Endothelial cell of umbilical vein (primary cell): ENCODE measurements around the gene MAMDC2. TPM values are rescaled to one million over a fixed set of nuclear protein-coding genes. Genes with fewer than 3 reads are reported as not detected.

Source experiments
- BruUV-seq: library from RNA; stranded (reverse); fragments of 400-500 nt; replicated peaks from 2 replicates; lab custom pipeline; 2021; lab: Mats Ljungman, UMichigan
- CTCF ChIA-PET: fragments of 300-600, 350-600 bp; sonication (Branson Sonifier 250); formaldehyde crosslinking; loops from one replicate; lab custom pipeline; 2021; ENCODE audit warnings: antibody characterized with exemption, inconsistent platforms; lab: Charles Lee
- POLR2A ChIA-PET: fragments of 300-600, 350-600 bp; sonication (Branson Sonifier 250); formaldehyde crosslinking; loops from one replicate; lab custom pipeline; 2021; ENCODE audit warnings: antibody characterized with exemption, inconsistent platforms; lab: Charles Lee
- DNase-seq: peaks from one replicate; pipeline ENCODE4 v3.0.0-alpha.2; 2011; ENCODE audit warnings: low read depth, low spot score
- FAIRE-seq: peaks from 2 replicates; lab custom pipeline; 2011; peaks lifted over from hg19 to GRCh38; lab: Jason Lieb, UNC
- H2AFZ ChIP-seq: 2 replicates; pipeline ENCODE4 v1.6.0; 2012; ENCODE audit warnings: low read depth, low read length, control low read depth, inconsistent platforms
- H3K27ac ChIP-seq: 2 replicates; pipeline ENCODE4 v1.5.1; 2011; ENCODE audit warnings: low read depth, mild to moderate bottlenecking, control low read depth, low read length, moderate library complexity; ENCODE audit not compliant: insufficient read depth
- H3K27me3 ChIP-seq, 2 experiments: 2 replicates each; pipeline versions ENCODE4 v1.6.0 to v1.6.1; 2011; ENCODE audit warnings: low read length in 2 of 2, mixed read lengths in 1 of 2; ENCODE audit not compliant: control insufficient read depth in 2 of 2, insufficient read depth in 2 of 2
- H3K36me3 ChIP-seq, 2 experiments: 2 replicates in 1 of 2; 3 replicates in 1 of 2; pipeline ENCODE4 v1.5.1; 2011; ENCODE audit warnings: low read length in 2 of 2, mild to moderate bottlenecking in 1 of 2, moderate library complexity in 1 of 2; ENCODE audit not compliant: control insufficient read depth in 2 of 2, insufficient read depth in 2 of 2; ENCODE audit errors: extremely low read depth in 1 of 2
- H3K4me1 ChIP-seq: 3 replicates; pipeline ENCODE4 v1.5.1; 2011; ENCODE audit warnings: mild to moderate bottlenecking, low read length; ENCODE audit not compliant: control insufficient read depth, insufficient read depth; ENCODE audit errors: extremely low read depth
- H3K4me2 ChIP-seq: 2 replicates; pipeline ENCODE4 v1.6.1; 2011; ENCODE audit warnings: low read length, control low read depth, mixed read lengths; ENCODE audit not compliant: insufficient read depth
- H3K4me3 ChIP-seq, 3 experiments: fragments of 200-600 bp in 1 of 3; sonication (generic), shearing (Covaris generic) in 1 of 3; replicated peaks in 1 of 3; 2 replicates each; pipeline ENCODE4 v1.5.1; 2011 to 2016; ENCODE audit warnings: control low read depth in 3 of 3, low read length in 3 of 3, mild to moderate bottlenecking in 2 of 3, inconsistent platforms in 1 of 3, low read depth in 1 of 3, moderate library complexity in 1 of 3; ENCODE audit not compliant: insufficient read depth in 1 of 3
- H3K79me2 ChIP-seq: 2 replicates; pipeline ENCODE4 v1.6.0; 2012; ENCODE audit warnings: low read length, inconsistent platforms; ENCODE audit not compliant: control insufficient read depth, insufficient read depth
- H3K9ac ChIP-seq: replicated peaks from 2 replicates; pipeline ENCODE3; 2011; ENCODE audit warnings: low read length, control low read depth; ENCODE audit not compliant: insufficient read depth; ENCODE audit errors: extremely low read depth
- H3K9me1 ChIP-seq: replicated peaks from 3 replicates; pipeline ENCODE4 v1.6.0; 2011; ENCODE audit warnings: mild to moderate bottlenecking, low read length; ENCODE audit not compliant: control insufficient read depth, insufficient read depth; ENCODE audit errors: extremely low read depth
- H3K9me3 ChIP-seq: replicated peaks from 2 replicates; pipeline ENCODE4 v1.5.1; 2012; ENCODE audit warnings: low read length, inconsistent platforms; ENCODE audit not compliant: control insufficient read depth, insufficient read depth
- H4K20me1 ChIP-seq: replicated peaks from 2 replicates; pipeline ENCODE3; 2011; ENCODE audit warnings: mild to moderate bottlenecking, low read length; ENCODE audit not compliant: control insufficient read depth, insufficient read depth; ENCODE audit errors: extremely low read depth
- FOS ChIP-seq: IDR thresholded peaks from 2 replicates; pipeline ENCODE4 v1.6.1; 2011; ENCODE audit warnings: mild to moderate bottlenecking, low read length, moderate library complexity, borderline replicate concordance; ENCODE audit not compliant: insufficient read depth
- dilution Hi-C: fragments of 300-500 bp; cut with MboI; formaldehyde crosslinking; loops from one replicate; pipeline ENCODE4 v1.15.0; 2019; ENCODE audit warnings: low sequenced_read_pairs; ENCODE audit not compliant: extremely low pct_ligation_motif_present
- intact Hi-C: fragments of 100-400 bp; cut with micrococcal nuclease; formaldehyde crosslinking; loops from one replicate; pipeline ENCODE4 v1.10.0; 2022
- polyA plus RNA-seq, 4 experiments: library from polyadenylated mRNA; depleted of rRNA in 3 of 4; stranded (reverse) in 3 of 4; unstranded in 1 of 4; fragments of >200 nt; gene quantifications; 2 replicates each; pipeline versions ENCODE4 v1.2.1 to v1.2.3, GENCODE V29; 2011 to 2012; ENCODE audit warnings: missing spikeins in 1 of 4
- total RNA-seq: library from RNA; stranded (reverse); gene quantifications from 2 replicates; pipeline ENCODE4 v1.2.3, GENCODE V29; 2021

The MAMDC2 gene
- total and polyA plus RNA-seq, 2 donors (not counting 3 experiments of a cell fraction or from before 2014, with no cell fraction given), result 0.60 to 1.1 TPM

GRCh38 chr9:70127036-70127435, 83.4 kb downstream of the MAMDC2 start:
- CTCF ChIA-PET, result interaction anchor here (9.0 kb wide), 1 partner anchor 15 kb away, joined by 76 read pairs; no protein-coding TSS in a partner anchor
- H3K9ac ChIP-seq, result no peak overlapping the region
- no peaks in the 10 kb centered on the region for H3K36me3 ChIP-seq
- no peak overlapping the region for H3K4me2 ChIP-seq
- POLR2A ChIA-PET, result no interaction called here
- no peaks in the 10 kb centered on the region for H3K79me2 ChIP-seq
- no peak for FAIRE-seq
- intact Hi-C loops, result no loop called here
- no peak for DNase-seq
- H3K4me3 ChIP-seq, result no peak overlapping the region
- no peak overlapping the region for H2AFZ ChIP-seq
- no peaks in the 10 kb centered on the region for H3K4me1 ChIP-seq
- no peak for TF ChIP-seq FOS
- H3K27ac ChIP-seq, result no peak overlapping the region
- no peaks in the 10 kb centered on the region for H3K9me3 ChIP-seq
- dilution Hi-C loops, result no loop called here
- BruUV-seq, result no TSS peak
- no peaks in the 10 kb centered on the region for H3K9me1 ChIP-seq
- H4K20me1 ChIP-seq, result no peaks in the 10 kb centered on the region
- H3K27me3 ChIP-seq, result no peaks in the 10 kb centered on the region

DNA sequence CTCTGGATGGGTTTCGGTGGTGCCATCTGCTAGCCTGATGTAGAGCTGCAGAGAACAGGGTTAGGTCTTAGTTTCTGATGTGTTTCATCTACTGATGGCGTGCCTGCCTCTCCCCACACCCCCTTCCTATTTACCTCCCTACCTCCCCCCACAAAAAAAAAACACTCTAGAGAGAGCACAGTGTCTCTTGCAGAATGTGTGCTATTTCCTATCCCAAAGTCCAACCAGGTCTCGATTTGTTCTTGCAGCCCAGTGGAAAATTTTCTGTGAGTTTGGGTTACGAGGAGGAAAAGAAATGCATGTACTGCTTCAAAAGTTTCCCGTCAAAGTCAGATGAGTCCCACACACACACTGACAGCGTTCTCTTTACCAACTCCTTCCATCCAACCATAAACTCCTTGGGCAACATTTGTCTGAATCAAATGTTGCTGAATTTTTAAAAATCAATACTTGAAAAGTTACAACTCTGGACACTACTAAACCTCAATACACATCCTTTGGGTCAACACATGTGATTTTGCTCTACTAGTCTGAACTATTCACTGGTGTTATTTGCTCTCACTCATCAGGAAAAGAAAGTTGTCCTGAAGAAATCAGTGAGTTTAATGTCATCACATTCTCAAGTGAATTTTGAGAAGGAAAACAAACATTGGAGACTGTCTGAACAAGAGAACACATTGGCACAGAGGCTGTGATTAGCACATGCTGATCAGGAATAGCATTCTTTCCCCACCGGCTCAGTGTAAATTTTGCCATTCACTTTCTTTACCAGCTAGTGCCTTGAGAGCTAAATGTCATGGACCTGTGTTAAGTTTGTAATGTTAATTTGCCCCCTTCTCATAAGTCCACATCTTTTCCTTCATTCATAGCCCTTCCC, 84.1 kb downstream of the MAMDC2 start:
- Histone ChIP-seq H3K79me2 (no peaks in the 10 kb centered on the region), H3K9me3 (no peaks in the 10 kb centered on the region), H2AFZ (no peak overlapping the region), H4K20me1 (no peaks in the 10 kb centered on the region), H3K9me1 (no peaks in the 10 kb centered on the region), H3K4me1 (no peaks in the 10 kb centered on the region), H3K27ac (no peak overlapping the region), H3K36me3 (no peaks in the 10 kb centered on the region), H3K4me3 (no peak overlapping the region), H3K27me3 (no peaks in the 10 kb centered on the region), H3K9ac (no peak overlapping the region), H3K4me2 (no peak overlapping the region)
- TF ChIP-seq FOS, result no peak
- intact Hi-C loops (no loop called here), dilution Hi-C loops (no loop called here)
- BruUV-seq, result no TSS peak
- DNase-seq (no peak), FAIRE-seq (no peak)
- CTCF ChIA-PET, result interaction anchor here (1.7 to 9.0 kb wide), 3 partner anchors 14 to 17 kb away, joined by 4 to 76 read pairs (median 5); no protein-coding TSS in a partner anchor
- POLR2A ChIA-PET, result no interaction called here
